ENCODE measurements around the gene WDR48.

The WDR48 gene

DNA sequence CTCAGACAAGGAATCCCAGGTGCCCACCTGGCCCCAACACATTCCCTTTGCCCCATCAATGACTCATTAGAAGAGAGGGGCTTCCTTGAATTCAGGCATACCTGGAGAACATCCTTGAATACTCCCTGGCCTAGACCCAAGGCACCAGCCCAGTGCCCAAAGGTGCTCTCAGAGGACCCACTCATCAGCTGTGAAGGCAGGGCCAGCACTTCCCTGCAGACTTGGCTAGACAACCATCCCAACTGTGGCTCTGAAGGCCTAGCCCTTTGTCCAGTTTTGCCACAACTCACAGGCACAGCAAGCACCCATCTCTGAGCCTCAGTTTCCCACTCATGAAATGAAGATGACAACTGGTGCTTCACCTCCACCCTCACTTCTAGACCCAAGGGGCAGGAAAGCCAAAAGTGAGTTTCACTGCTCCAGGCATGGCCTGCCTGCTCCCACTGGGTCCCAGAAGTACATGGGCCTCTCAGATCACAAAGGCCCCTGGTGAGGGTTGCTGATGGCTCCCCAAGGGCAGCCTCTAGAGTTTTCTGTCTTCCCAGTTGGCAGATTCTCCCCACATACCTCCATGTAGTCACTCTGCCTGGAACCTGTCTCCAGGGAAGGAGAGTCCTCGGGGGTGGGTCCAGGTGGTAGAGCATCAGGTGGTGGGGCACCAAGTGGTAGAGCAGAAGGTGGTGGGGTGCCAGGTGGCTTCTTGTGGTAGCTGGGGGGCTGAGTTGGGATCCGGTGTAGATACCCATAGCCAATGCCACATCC is 48.1 kb downstream of the WDR48 start:
- DNase-seq (ENCODE audit: low read depth) = no peak
- no peak overlapping the region for H3K4me3 ChIP-seq (ENCODE audit: low read length)
- TF ChIP-seq, protein P1, sequence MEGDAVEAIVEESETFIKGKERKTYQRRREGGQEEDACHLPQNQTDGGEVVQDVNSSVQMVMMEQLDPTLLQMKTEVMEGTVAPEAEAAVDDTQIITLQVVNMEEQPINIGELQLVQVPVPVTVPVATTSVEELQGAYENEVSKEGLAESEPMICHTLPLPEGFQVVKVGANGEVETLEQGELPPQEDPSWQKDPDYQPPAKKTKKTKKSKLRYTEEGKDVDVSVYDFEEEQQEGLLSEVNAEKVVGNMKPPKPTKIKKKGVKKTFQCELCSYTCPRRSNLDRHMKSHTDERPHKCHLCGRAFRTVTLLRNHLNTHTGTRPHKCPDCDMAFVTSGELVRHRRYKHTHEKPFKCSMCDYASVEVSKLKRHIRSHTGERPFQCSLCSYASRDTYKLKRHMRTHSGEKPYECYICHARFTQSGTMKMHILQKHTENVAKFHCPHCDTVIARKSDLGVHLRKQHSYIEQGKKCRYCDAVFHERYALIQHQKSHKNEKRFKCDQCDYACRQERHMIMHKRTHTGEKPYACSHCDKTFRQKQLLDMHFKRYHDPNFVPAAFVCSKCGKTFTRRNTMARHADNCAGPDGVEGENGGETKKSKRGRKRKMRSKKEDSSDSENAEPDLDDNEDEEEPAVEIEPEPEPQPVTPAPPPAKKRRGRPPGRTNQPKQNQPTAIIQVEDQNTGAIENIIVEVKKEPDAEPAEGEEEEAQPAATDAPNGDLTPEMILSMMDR (conservative IDR thresholded peaks at IDR 0.05; ENCODE audit: low read depth, low read length) = no peak

DNA sequence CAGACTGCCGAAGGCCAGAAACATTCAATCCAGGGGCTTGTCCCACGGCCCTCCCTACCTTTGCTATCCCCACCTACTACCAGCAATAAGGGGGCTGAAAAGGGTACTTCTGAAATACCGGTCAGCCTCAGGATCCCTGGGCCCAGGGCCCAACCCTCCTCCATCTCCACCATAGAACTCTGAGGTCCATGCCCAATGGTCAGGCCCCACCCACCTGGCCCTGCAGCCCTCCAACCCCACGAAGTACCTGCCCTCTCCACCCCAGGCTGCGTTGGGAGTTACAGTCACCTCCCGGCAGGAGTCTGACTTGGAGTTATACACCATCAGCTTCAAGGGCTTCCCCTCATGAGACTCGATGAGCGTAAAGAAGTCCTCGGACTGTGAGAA is 48.7 kb downstream of the WDR48 start:
- H3K4me3 ChIP-seq (ENCODE audit: low read length) = no peak overlapping the region
- TF ChIP-seq, protein P1 (conservative IDR thresholded peaks at IDR 0.05; ENCODE audit: low read depth, low read length) = no peak
- DNase-seq (ENCODE audit: low read depth) = no peak

DNA sequence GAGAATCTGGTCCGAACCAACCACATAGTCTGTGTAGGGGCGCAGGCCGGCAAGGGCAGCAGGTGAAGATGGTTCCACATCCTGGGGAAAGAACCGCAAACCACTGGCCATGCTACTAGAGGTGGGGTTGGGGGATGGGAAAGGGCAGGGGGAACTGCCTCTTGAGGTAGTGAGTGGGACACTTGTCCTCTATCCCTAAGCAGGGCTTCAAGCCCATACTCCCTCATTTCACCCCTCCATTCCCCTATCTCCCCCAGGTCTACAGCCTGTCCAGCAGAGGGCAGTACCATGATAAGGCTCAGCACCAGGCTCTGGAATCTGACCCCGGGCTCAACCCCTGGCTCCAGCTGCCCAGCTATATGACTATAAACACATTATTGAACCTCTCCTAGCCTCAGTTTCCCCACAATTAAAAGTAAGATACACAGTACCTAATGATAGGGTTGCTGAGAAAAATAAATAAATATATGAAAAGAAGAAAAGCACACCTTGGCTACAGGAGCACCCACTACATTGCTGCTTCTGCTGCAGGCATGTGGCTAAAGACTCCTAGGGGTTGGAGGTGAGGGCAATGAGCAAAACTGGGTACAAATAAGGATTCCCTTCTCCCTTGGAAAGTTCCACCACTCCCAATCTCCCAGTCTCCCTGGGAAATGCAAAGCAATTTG is 49.3 kb downstream of the WDR48 start:
- H3K4me3 ChIP-seq (ENCODE audit: low read length) = no peak overlapping the region
- TF ChIP-seq, protein P1 (conservative IDR thresholded peaks at IDR 0.05; ENCODE audit: low read depth, low read length) = peak; percentile 83
- no peak for DNase-seq (ENCODE audit: low read depth)

DNA sequence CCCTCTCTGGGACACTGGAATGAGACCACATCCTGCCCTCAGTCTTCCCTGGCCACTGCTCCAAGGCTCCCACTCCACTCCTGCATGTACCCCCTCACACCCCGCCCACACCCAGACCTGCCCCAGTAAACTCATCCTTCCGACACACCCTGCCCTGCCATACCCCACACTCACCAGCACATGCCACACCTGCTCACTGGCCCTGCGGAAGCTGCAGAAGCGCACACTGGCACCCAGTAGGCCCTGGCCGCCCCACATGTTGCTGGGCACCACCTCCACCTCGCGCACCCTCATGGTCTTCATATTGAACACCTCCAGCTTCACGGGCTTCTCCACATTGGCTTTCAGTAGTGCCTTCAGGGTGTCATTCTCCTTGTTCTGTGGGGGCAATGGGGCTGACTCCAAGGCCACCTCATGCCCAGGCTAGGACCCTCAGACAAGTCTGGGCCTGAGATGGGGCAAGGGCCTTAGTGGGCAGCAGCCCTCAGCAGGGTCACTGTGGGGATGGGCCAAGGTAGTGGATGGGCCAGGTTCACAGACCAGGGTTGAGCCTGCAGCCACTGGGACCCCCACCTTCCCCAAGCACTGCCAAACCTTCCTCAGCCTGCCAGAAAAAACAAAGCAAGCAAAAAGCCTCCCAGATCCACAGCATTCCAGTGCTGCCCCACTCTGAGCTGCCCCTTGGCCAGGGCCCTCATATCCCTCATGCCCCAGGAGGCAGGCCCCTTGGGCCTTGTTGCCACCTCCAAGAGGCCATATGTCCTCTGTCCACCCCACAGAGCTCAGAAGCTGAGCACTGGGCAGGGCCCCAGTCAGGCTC is 50.9 kb downstream of the WDR48 start:
- no peak overlapping the region for H3K4me3 ChIP-seq (ENCODE audit: low read length)
- DNase-seq (ENCODE audit: low read depth) = no peak
- TF ChIP-seq, protein P1 (conservative IDR thresholded peaks at IDR 0.05; ENCODE audit: low read depth, low read length) = no peak

DNA sequence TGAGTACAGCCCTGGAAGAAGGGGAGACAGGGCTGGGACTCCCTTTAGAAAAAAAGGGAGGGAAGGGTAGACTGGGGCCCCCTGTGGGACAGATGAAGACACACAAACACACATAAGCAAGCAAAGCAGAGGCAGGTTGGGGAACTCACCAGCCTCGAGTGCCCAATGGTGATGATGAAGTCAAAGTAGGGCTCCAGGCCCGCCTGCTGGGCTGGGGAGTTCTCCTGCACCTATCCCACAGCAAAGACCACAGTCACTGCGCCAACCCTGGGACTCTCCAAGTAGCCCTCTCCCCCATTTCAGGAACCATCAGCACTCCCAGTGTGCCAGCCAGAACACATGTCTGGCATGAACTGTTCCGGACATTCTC is 51.5 kb downstream of the WDR48 start:
- DNase-seq (ENCODE audit: low read depth) = no peak

DNA sequence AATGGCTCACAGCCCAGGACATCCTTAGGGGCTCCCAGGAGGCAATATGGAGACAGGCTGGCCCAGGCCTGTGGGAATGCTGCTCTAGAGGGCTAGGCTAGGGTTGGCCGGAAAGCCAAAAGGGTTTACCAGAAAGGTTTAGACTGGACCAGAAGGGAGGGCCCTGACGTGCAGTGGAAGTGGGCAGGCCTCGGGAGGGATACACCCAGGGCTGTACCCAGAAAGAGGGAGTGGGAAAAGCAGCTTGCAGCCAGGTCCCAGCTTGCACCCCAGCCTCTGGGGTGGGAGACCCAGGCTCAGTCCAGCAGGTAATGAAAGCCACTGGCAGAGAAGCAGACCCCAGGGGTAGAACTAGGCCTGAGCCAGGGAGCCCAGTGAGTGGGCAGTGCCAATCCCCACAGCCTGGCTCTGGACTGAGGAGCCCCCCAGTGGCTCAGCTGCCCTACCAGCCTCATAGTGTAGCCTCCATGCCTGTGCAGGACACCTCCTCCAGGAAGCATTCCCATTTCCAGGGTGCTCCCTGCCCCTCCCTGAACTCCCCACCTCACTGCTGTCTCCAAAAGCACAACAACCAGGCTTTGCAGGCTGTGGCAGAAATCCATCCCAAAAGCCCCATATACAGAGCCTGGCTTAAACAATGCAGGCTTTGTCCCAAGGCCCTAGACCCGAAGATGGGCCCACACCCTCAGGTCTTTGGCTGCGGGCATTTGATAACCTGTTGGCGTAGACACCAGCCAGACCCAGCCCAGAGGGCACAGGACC is 52.2 kb downstream of the WDR48 start:
- TF ChIP-seq, protein P1 (conservative IDR thresholded peaks at IDR 0.05; ENCODE audit: low read depth, low read length) = no peak
- no peak for DNase-seq (ENCODE audit: low read depth)
- no peak overlapping the region for H3K4me3 ChIP-seq (ENCODE audit: low read length)

More for the DNA sequence above, 51.5 kb downstream of the WDR48 start:
- H3K4me3 ChIP-seq (ENCODE audit: low read length) = no peak overlapping the region
- TF ChIP-seq, protein P1 (conservative IDR thresholded peaks at IDR 0.05; ENCODE audit: low read depth, low read length) = no peak
